AG10803 (cell line): Measurements from ENCODE around the gene SLC9A4.

Source experiments
- DNase-seq: peaks from one replicate; pipeline ENCODE4 v3.0.0; 2010; ENCODE audit warnings: low read depth
- H3K4me3 ChIP-seq: 2 replicates; pipeline ENCODE4 v1.5.1; 2011; ENCODE audit warnings: mild to moderate bottlenecking, low read length, control low read depth
- CTCF ChIP-seq: conservative IDR thresholded peaks from 2 replicates; pipeline ENCODE4 v1.5.1; 2011; ENCODE audit warnings: mild to moderate bottlenecking, low read length, control low read depth, inconsistent platforms

The SLC9A4 gene

GRCh38 chr2:102432386-102432785 is 40.6 kb upstream of the SLC9A4 start:
- H3K4me3 ChIP-seq, result no peak overlapping the region
- no peak for TF ChIP-seq CTCF
- no peak for DNase-seq

GRCh38 chr2:102433973-102434654 is 38.9 kb upstream of the SLC9A4 start:
- no peak for DNase-seq
- no peak overlapping the region for H3K4me3 ChIP-seq
- no peak for TF ChIP-seq CTCF

- H3K4me3 ChIP-seq, result no peak overlapping the region
- no peak for TF ChIP-seq CTCF
- DNase-seq, result no peak
Measured at GRCh38 chr2:102434655-102435381, 38.2 kb upstream of the SLC9A4 start.

GRCh38 chr2:102435741-102436140 is 37.3 kb upstream of the SLC9A4 start:
- H3K4me3 ChIP-seq, result no peak overlapping the region
- no peak for DNase-seq
- no peak for TF ChIP-seq CTCF

- no peak for DNase-seq
- H3K4me3 ChIP-seq, result no peak overlapping the region
- no peak for TF ChIP-seq CTCF
Measured at GRCh38 chr2:102436323-102436722, 36.7 kb upstream of the SLC9A4 start.

GRCh38 chr2:102437122-102437521 is 35.9 kb upstream of the SLC9A4 start:
- TF ChIP-seq CTCF, result no peak
- DNase-seq, result no peak
- no peak overlapping the region for H3K4me3 ChIP-seq

- no peak overlapping the region for H3K4me3 ChIP-seq
Measured at GRCh38 chr2:102438111-102438510, 34.9 kb upstream of the SLC9A4 start.

More at GRCh38 chr2:102438111-102438510, 34.9 kb upstream of the SLC9A4 start:
- no peak for DNase-seq
- TF ChIP-seq CTCF, result no peak
